ENCODE measurements around the gene RHBDD3.
"Not testable (repeated sequence)": the region's sequence is repeated elsewhere in the genome, so short reads cannot be mapped to it uniquely, and the experiment has no call there.

Gene RHBDD3

DNA sequence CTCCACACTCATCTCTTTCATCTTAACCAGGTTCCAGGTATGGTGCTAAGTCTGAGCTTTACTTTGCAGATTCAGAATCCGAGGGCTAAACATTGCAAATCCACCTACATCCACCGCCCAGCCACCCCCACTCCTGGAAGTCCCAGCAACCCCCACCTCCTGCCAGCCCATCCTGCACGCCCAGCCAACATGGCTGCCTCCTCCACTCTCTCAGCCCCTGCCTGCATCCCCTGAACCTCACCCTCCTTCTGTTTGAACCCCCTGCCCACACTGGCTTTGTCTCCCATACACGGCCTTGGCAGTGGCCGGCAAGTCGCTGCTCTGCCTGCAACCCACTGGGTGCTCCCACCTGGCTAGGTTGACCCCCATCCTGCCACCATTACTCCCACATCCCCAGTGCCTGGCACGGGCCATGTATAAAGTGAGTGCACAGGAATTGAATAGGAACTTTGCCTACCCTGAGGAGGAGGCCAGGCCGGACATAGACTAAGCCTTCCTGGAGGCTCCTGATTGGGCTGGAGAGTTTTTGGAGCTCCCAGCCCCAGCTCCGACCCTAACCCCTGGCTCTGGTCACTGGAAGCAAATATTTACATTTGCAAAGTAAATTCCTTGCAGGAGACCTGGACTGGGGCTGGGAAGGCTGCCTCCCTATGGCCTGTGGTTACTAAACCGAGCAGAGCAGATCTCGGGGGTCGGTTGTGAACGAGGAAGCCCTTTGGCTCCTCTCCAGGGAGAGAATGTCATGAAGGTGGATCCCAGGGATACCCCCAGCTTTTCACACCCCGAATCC, 47.7 kb downstream of the RHBDD3 start:
- DNase-seq = no peak
- no peaks in the 10 kb centered on the region for H3K9me3 ChIP-seq (ENCODE audit: severe bottlenecking)
- H3K36me3 ChIP-seq = no peaks in the 10 kb centered on the region
- H3K4me3 ChIP-seq (ENCODE audit: low read depth, low read length) = no peak overlapping the region
- no peaks in the 10 kb centered on the region for H3K27me3 ChIP-seq (ENCODE audit: insufficient read depth, low read depth, severe bottlenecking)
- H3K27ac ChIP-seq = no peak overlapping the region
- TF ChIP-seq CTCF (IDR thresholded peaks at IDR 0.05; ENCODE audit: low read depth, low read length) = no peak

GRCh38 chr22:29219409-29219782, 48.4 kb downstream of the RHBDD3 start:
- H3K36me3 ChIP-seq; H3K4me3 ChIP-seq (ENCODE audit: low read depth, low read length); H3K27me3 ChIP-seq (ENCODE audit: insufficient read depth, low read depth, severe bottlenecking); H3K27ac ChIP-seq; DNase-seq; H3K9me3 ChIP-seq (ENCODE audit: severe bottlenecking): not testable (repeated sequence)

DNA sequence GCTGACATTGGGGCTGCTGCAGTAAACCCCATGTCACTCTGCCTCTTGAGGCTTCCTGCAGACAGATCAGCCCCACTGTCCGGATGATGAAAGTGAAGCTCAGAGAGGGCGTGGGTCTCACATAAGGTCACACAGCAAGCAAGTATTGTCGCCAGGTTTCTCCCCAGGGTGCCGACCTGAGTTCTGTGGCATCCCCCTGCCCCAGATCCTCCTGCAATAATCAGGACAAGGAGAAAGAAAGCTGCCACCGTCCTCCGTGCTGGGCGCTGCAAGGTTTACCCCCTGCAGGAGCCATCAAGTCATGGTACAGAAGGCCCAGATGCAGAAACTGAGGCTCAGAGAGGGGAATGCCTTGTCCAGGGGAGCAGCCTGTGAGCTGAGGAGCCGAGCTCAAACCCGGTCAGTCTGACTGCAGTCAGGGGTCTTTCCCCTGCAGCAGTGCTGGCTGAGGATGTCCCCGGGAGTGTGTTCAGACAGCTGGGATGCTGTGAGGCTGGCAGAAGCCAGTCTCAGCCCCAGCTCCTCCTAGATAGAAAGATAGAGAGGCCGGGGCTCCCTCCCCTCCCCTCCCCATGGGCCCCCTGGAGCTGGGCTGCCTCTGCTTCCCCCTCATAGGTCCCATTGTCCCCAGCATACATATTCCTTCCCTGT, 48.9 kb downstream of the RHBDD3 start:
- TF ChIP-seq CTCF (IDR thresholded peaks at IDR 0.05; ENCODE audit: low read depth, low read length) = no peak
- Histone ChIP-seq H3K9me3 (ENCODE audit: severe bottlenecking) (no peaks in the 10 kb centered on the region), H3K27ac (no peak overlapping the region), H3K4me3 (ENCODE audit: low read depth, low read length) (no peak overlapping the region), H3K27me3 (ENCODE audit: insufficient read depth, low read depth, severe bottlenecking) (no peaks in the 10 kb centered on the region), H3K36me3 (no peaks in the 10 kb centered on the region)
- no peak for DNase-seq

DNA sequence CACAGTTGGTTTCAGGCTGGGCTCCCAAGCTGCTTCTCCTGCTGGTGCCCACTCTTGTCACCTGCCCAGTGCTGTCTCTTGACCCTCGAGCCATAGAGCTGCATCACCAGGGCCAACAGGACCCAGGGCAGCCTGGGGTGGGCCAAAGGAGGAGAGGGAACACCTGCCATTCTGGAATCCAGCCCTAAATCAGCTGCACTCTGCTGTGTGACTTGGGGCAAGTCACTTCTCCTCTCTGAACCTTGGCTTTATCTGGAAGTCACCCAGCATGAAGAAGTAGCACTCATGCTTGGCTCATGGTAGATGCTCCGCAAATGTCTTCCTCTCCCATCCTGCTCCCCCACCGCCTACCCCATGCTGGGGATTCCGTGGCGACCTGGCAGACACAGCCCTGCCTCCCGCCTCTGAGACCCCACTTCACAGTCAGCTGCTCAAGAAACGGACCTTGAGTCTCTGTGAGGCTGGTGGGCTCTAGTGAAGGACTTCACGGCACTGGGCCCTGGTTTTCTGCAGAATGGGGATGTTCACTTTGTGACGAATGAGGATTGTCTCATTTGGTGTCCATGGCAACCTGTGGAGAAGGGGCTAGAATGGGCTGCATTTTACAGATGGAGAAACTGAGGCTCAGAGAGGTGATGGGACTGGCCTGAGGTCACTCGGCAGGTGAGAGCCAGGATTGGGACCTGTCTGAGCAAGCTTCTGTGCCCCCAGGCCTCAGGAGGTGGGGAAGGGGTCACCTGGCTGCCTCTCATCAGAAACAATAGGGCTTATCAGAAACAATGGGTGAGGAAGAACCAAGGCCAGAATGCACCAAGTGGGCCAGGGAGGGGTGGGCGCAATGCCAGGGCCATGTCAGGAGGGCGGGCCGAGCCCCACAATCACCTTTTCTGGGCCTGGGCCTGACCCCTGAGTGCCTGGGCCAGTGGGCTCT, 49.7 kb downstream of the RHBDD3 start:
- no peaks in the 10 kb centered on the region for H3K27me3 ChIP-seq (ENCODE audit: insufficient read depth, low read depth, severe bottlenecking)
- no peaks in the 10 kb centered on the region for H3K36me3 ChIP-seq
- no peak overlapping the region for H3K27ac ChIP-seq
- TF ChIP-seq CTCF (IDR thresholded peaks at IDR 0.05; ENCODE audit: low read depth, low read length) = no peak
- H3K4me3 ChIP-seq (ENCODE audit: low read depth, low read length) = no peak overlapping the region
- DNase-seq = no peak
- no peaks in the 10 kb centered on the region for H3K9me3 ChIP-seq (ENCODE audit: severe bottlenecking)

DNA sequence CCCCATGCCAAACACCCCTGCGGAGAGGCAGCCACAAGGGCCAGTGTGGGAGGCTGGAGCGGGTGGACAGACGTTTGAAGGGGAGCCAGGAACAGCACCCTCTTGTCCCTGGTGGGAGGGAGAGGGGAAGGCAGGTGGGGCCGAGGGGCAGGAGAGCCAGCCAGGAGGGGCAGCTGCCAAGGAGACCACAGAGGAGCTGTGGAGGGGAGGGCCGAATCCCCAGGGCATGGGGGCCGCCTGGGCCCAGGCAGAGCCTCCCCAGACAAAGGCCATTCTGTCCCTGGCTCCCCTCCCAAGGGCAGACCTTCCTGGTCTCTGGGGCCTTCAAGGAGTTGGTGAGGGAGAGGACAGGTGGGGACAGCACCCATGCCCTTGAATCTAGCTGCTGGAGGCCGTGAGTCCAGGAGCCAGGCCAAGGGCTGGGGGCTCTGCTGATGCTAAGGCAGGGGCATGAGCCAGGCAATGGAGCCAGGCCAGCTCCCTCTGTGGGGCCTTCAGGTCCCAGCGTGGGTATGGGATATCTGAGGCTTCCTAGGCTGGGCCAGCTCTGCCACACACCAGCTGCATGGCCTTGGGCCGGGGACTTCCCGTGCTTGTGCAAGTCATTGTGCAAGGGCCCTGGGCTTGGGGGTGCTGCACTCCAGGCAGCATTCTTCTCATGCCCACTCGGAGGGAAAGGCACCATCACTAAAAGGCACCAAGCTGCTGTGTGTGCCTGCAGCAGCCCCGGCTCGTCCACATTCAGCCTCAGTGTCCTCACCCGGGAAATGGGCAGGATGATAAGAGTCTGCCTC, 50.7 kb downstream of the RHBDD3 start:
- H3K27ac ChIP-seq = no peak overlapping the region
- DNase-seq = no peak
- no peak for TF ChIP-seq CTCF (IDR thresholded peaks at IDR 0.05; ENCODE audit: low read depth, low read length)
- no peaks in the 10 kb centered on the region for H3K9me3 ChIP-seq (ENCODE audit: severe bottlenecking)
- no peaks in the 10 kb centered on the region for H3K27me3 ChIP-seq (ENCODE audit: insufficient read depth, low read depth, severe bottlenecking)
- H3K4me3 ChIP-seq (ENCODE audit: low read depth, low read length) = no peak overlapping the region
- H3K36me3 ChIP-seq = no peaks in the 10 kb centered on the region

Measured in WERI-Rb-1 (cell line).